Measurements from ENCODE around the gene PSME3. TPM values are rescaled to one million over a fixed set of nuclear protein-coding genes. Genes with fewer than 3 reads are reported as not detected.

Gene PSME3
- polyA plus RNA-seq (ENCODE audit: insufficient read length in 10 of 10): 10 to 100 TPM; 47.7 to 71.6 (median 55.8) TPM
- long read RNA-seq, donor 1, transcript PSME3-210 (11 exons, 998 nt): major isoform, 11 of 11 reads
- long read RNA-seq, donor 1, partial matches to known transcripts: 0 of 11 reads
- long read RNA-seq, donor 1, other reads (novel, unspliced or antisense): 0 of 11 reads
- long read RNA-seq, donor 2, transcript PSME3-210 (11 exons, 998 nt): major isoform, 6 of 6 reads
- long read RNA-seq, donor 2, partial matches to known transcripts: 0 of 6 reads
- long read RNA-seq, donor 2, other reads (novel, unspliced or antisense): 0 of 6 reads
- long read RNA-seq, donor 3: 0 reads
- long read RNA-seq, donor 4, transcript PSME3-210 (11 exons, 998 nt): major isoform, 5 of 6 reads
- long read RNA-seq, donor 4, partial matches to known transcripts: 0 of 6 reads
- long read RNA-seq, donor 4, other reads (novel, unspliced or antisense): 0 of 6 reads
- long read RNA-seq, donor 5, transcript PSME3-210 (11 exons, 998 nt): major isoform, 11 of 11 reads
- long read RNA-seq, donor 5, partial matches to known transcripts: 0 of 11 reads
- long read RNA-seq, donor 5, other reads (novel, unspliced or antisense): 0 of 11 reads
- long read RNA-seq, donor 6, transcript PSME3-210 (11 exons, 998 nt): major isoform, 15 of 15 reads
- long read RNA-seq, donor 6, partial matches to known transcripts: 0 of 15 reads
- long read RNA-seq, donor 6, other reads (novel, unspliced or antisense): 0 of 15 reads
- long read RNA-seq, donor 7, transcript PSME3-210 (11 exons, 998 nt): major isoform, 11 of 11 reads
- long read RNA-seq, donor 7, partial matches to known transcripts: 0 of 11 reads
- long read RNA-seq, donor 7, other reads (novel, unspliced or antisense): 0 of 11 reads
- long read RNA-seq, donor 8, transcript PSME3-210 (11 exons, 998 nt): major isoform, 7 of 7 reads
- long read RNA-seq, donor 8, partial matches to known transcripts: 0 of 7 reads
- long read RNA-seq, donor 8, other reads (novel, unspliced or antisense): 0 of 7 reads
- long read RNA-seq, donor 9, partial matches to known transcripts: 0 of 2 reads
- long read RNA-seq, donor 9, other reads (novel, unspliced or antisense): 0 of 2 reads

GRCh38 chr17:42832934-42833766 lies at the start of gene PSME3:
Gene PSME3, plus strand, starts transcription at chr17:42833397. Its CDS starts 235 bp downstream, at chr17:42833632.
- DNase-seq: peak; percentile 87 to 98 (median 92)

GRCh38 chr17:42783791-42784138 lies 49.4 kb upstream of the PSME3 start:
- no peak for DNase-seq

- DNase-seq: no peak
Observed at GRCh38 chr17:42784409-42784808, 48.8 kb upstream of the PSME3 start.

GRCh38 chr17:42784811-42785592 lies 48.2 kb upstream of the PSME3 start:
- no peak for DNase-seq

GRCh38 chr17:42787266-42787665 lies 45.9 kb upstream of the PSME3 start:
- DNase-seq: no peak

GRCh38 chr17:42791948-42792347 lies 41.2 kb upstream of the PSME3 start:
- DNase-seq: no peak

GRCh38 chr17:42792545-42792944 lies 40.7 kb upstream of the PSME3 start:
- no peak for DNase-seq

GRCh38 chr17:42795061-42795460 lies 38.1 kb upstream of the PSME3 start:
- no peak for DNase-seq

- DNase-seq: no peak
Observed at GRCh38 chr17:42795465-42795864, 37.7 kb upstream of the PSME3 start.

- DNase-seq: no peak
Observed at GRCh38 chr17:42796066-42796758, 37.0 kb upstream of the PSME3 start.

- no peak for DNase-seq
Observed at GRCh38 chr17:42797067-42798007, 35.9 kb upstream of the PSME3 start.

GRCh38 chr17:42798011-42798382 lies 35.2 kb upstream of the PSME3 start:
- no peak for DNase-seq

- DNase-seq: peak; percentile 75 to 95 (median 88)
Observed at GRCh38 chr17:42798383-42799380, 34.5 kb upstream of the PSME3 start, which contains the start of the genes CNTD1 and COA3. Gene CNTD1, plus strand, starts transcription at chr17:42798861. Its CDS starts 207 bp downstream, at chr17:42799068. Gene COA3, minus strand, starts transcription at chr17:42798704. Its CDS starts 23 bp downstream, at chr17:42798681.

- no peak for DNase-seq
Observed at GRCh38 chr17:42803074-42803883, 29.9 kb upstream of the PSME3 start.

- no peak for DNase-seq
Observed at GRCh38 chr17:42804918-42805367, 28.3 kb upstream of the PSME3 start.

- DNase-seq: no peak
Observed at GRCh38 chr17:42806249-42806648, 26.9 kb upstream of the PSME3 start.
